Activated effector memory CD4-positive, alpha-beta T cell treated with Interleukin-2 at 50 U/mL for 16 hours (primary cell): Measurements from ENCODE around the gene CFAP54.
"Not testable (repeated sequence)": the region's sequence is repeated elsewhere in the genome, so short reads cannot be mapped to it uniquely, and the experiment has no call there.

ENCODE experiments used
- DNase-seq: peaks from one replicate; pipeline ENCODE4 v3.0.0-alpha.2; 2020

The CFAP54 gene

GRCh38 chr12:96516472-96517430 lies 27.4 kb downstream of the CFAP54 start:
- peak; percentile 71 for DNase-seq

GRCh38 chr12:96520767-96521166 lies 31.4 kb downstream of the CFAP54 start:
- DNase-seq: no peak

- DNase-seq: no peak
Measured at GRCh38 chr12:96521895-96522682, 32.7 kb downstream of the CFAP54 start.

GRCh38 chr12:96522690-96523089 lies 33.3 kb downstream of the CFAP54 start:
- no peak for DNase-seq

- DNase-seq: no peak
Measured at GRCh38 chr12:96526110-96526509, 36.7 kb downstream of the CFAP54 start.

GRCh38 chr12:96529912-96530311 lies 40.5 kb downstream of the CFAP54 start:
- no peak for DNase-seq

GRCh38 chr12:96534339-96534738 lies 45.0 kb downstream of the CFAP54 start:
- no peak for DNase-seq

- no peak for DNase-seq
Measured at GRCh38 chr12:96548384-96548783, 59.0 kb downstream of the CFAP54 start.

GRCh38 chr12:96549341-96549740 lies 60.0 kb downstream of the CFAP54 start:
- no peak for DNase-seq

GRCh38 chr12:96570579-96570978 lies 81.2 kb downstream of the CFAP54 start:
- DNase-seq: no peak

- no peak for DNase-seq
Measured at GRCh38 chr12:96571101-96571862, 81.9 kb downstream of the CFAP54 start.

- DNase-seq: no peak
Measured at GRCh38 chr12:96578526-96579125, 89.2 kb downstream of the CFAP54 start.

GRCh38 chr12:96585977-96586376 lies 96.6 kb downstream of the CFAP54 start:
- no peak for DNase-seq

GRCh38 chr12:96587691-96588090 lies 98.3 kb downstream of the CFAP54 start:
- no peak for DNase-seq

GRCh38 chr12:96590970-96591369 lies 101.6 kb downstream of the CFAP54 start:
- no peak for DNase-seq

- DNase-seq: not testable (repeated sequence)
Measured at GRCh38 chr12:96604374-96604773, 115.0 kb downstream of the CFAP54 start.

GRCh38 chr12:96605684-96606083 lies 116.3 kb downstream of the CFAP54 start:
- DNase-seq: no peak

- no peak for DNase-seq
Measured at GRCh38 chr12:96606134-96606533, 116.8 kb downstream of the CFAP54 start.

- DNase-seq: no peak
Measured at GRCh38 chr12:96606644-96607043, 117.3 kb downstream of the CFAP54 start.

GRCh38 chr12:96617178-96617577 lies 127.8 kb downstream of the CFAP54 start:
- no peak for DNase-seq

- DNase-seq: no peak
Measured at GRCh38 chr12:96623155-96623554, 133.8 kb downstream of the CFAP54 start.

GRCh38 chr12:96623656-96624217 lies 134.4 kb downstream of the CFAP54 start:
- no peak for DNase-seq
